Renal cortex interstitium (tissue), 11 donors: Measurements from ENCODE around the gene PCID2. TPM values are rescaled to one million over a fixed set of nuclear protein-coding genes. Genes with fewer than 3 reads are reported as not detected.

Source experiments
- DNase-seq, 11 donors: peaks; one replicate each; pipeline ENCODE4 v3.0.0-alpha.2; 2013; ENCODE audit warnings: low read depth in 9 of 11, low spot score in 4 of 11; ENCODE audit errors: extremely low read depth in 1 of 11
- polyA plus RNA-seq, 3 donors: library from polyadenylated mRNA; unstranded; fragments of 120-200 nt; gene quantifications; one replicate each; pipeline ENCODE4 v1.2.1, GENCODE V29; 2013; ENCODE audit not compliant: insufficient read length in 3 of 3

Gene PCID2
- polyA plus RNA-seq, 3 donors = 57.7 to 66.6 (median 58.3) TPM

DNA sequence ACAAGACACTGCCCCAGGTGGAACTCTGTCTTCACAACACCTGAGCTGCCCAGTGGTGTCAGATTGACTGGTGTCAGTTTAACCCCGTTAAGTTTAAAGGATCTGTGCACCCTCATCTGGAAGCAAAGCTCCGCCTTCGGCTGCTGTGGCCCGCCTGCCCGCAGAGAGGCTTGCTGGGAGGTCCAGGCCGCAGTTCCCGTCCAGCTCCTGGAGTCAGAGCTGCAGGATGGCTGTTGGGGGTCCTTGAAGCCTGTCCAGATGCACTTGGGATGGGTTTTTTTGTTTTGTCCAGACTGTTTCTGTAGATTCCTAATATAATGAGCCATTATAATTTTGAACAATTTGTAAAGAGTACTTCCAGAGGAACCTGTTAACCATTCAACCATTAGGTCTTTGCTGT lies 17.0 kb upstream of the PCID2 start:
- no peak for DNase-seq

DNA sequence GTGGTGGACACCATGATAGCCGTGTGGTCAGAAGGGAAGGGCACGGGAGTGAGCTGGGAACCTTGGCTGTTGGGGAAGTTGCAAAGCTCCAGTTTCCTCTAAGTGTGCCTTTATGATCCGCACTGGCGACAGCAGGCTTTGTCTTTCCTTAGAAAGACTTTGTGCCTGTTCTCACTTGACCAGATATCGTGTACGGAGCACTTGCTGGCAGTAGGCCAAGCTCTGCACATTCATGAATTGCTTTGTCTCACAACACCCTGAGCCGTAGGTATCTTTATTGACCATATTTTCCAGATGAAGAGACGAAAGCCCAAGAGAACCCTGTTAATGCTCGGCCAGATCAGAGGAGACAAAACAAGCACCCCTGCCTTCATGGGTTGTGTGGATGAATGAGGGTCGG lies 16.0 kb upstream of the PCID2 start:
- DNase-seq = no peak

DNA sequence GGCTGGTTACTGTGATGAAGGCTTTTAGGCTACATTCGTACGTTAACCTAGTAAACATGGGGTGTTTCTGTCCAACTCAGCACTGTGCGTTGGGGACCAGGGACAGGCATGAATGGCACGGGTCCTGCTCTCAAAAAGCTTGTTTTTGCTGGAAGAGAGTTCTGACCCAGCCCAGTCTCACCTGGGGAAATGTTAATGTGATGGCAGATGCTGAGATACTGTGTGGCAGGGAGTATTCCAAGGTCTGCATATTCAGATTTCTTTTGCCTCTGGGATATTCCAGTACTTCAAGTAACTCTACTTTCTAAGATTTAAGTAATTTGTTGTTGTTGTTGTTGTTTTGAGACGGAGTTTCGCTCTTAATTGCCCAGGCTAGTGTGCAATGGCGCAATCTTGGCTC lies 14.6 kb upstream of the PCID2 start:
- no peak for DNase-seq

DNA sequence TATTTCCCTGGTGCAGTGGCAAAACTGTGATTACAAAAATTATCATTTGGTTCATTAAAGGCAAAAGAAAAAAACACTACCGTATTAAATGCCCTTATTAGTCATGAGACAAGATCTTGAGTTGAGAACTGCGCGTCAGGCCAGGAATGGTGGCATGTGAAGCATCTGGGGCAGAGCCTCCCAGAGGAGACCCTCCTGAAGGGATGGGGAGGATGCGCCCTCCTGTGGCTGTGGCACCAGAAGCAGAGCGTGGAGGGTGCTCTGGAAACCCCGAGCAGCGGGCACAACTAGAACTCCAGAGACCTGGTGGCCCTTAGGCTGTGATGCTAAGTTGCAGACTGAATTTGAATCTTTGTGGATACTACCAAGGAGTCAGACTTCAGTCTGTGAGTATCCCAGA lies 12.4 kb upstream of the PCID2 start:
- DNase-seq = no peak

DNA sequence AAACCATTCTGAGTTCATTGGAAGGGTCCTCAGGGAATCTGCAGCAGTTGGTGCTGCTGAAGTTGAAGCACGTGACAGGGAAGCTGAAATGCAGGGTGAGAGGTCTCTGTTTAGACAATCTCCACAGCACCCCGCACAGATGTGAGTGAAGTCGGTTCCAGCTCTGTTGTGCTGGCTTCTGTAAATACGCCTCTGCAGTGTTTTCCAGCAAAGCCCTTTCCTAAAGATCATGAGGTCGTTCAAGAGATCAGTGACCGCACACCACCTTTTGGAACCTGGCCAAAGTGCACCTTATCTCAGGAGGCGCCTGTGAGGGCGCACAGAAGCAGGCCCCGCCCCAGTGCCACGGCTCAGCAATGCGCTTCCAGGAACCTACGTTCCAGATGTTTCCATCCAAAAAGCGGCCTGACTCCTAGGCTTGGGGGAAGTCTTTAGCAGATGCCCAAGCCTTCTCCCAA lies 11.7 kb upstream of the PCID2 start:
- no peak for DNase-seq

DNA sequence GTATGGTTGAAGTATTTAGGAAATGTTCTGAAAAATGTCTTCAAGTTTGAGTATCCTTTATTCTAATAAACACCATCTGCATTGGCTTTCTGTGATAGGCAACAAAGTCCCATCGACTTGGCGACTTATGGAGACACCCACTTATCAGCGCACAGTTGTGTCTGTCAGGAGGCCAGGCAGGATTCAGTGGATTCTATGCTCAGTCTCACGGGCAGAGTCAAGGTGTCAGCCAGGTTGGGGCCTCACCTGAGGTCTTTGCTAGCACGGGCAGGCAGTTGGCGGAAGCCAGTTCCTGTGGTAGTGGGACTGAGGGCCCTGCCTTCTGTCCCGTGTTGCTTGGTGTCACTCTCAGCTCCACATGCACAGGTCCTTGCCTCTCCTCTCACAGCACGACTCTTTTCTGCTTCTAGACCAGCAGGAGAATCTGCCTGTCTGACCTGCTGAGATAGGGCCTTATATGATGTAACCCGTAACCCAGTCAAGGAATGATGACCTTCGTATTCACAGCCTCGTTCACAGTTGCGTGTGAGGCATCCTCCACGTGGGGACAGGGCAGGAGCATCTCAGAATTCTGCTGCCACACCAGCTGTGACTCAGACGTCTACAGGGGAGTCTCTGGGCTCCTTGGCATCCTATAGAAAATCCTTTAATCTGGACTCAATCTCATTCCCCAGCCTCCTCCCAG lies 10.9 kb upstream of the PCID2 start:
- DNase-seq = no peak

DNA sequence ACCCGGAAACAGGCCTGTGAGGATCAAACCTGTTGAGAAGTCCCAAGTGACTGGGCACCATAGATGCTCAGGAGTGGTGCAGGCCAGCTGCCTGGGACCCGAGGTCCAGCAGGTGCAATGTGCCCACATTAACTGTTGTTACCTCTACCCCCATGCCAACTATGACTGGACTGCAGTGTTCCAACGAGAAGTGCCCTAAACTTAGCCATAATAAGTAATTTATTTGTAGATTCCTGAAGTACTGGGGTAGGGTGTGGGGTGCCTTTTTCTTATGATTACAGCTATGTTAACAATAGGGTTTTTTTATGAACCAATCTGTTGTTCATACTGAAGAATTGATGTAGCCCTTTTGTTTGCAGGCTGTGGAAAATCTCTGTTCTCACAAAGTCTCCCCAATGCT lies 10.1 kb upstream of the PCID2 start:
- no peak for DNase-seq

DNA sequence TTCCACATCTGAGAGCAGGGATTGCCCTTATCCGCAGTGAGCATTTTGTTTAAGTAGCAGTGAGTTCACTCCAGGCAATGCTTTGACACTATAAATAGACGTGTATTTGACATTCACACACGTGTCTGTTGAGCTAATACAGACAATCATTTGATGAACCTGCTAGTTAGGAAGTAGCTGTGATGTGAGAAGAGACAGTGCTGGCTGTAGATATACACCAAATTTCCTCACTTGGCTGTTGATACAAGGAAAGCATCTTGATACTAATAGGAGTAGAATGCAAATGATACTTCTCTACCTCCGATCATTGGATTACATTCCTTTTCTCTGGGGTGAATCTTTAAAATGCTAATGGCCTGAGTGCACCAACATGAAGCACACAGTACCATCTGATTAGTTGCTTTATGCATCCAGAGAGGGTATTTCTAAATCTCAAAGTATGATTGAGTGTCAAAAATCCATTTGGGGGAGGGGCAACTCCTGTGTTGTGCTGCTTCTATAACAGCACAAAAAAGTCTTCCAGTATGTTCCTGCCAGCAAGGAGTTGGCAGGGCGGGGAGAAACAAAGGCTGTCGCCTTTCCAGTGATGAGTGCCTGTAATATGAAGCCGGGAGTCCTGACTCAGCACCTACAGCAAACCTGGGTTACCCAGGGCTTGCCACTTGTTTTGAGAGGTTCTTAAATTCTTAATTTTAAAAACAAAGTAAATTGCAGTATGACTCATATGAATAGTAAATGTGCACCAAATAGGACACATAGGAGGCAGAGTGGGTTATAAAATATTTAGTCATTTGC lies 8.0 kb upstream of the PCID2 start:
- DNase-seq = peak in 4 of 11 donors; percentile 7 to 31 (median 23)

DNA sequence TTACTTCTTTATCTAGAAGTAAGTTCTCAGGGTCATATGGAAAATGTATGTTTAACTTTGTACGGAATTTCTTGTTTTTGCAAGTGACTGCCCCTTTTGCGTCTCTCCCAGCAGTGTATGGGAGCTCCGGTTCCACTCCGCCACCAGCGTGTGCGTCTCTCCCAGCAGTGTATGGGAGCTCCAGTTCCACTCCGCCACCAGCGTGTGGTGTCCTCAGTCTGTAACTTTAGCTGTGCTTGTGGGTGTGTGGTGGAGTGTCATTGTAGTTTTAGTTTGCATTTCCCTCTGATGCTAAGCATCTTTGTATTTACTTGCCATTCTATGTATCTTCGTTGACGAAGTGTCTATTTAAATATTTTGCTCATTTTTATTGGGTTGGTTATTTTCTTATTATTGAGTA lies 3.3 kb upstream of the PCID2 start:
- peak in 1 of 11 donors; percentile 9 for DNase-seq

DNA sequence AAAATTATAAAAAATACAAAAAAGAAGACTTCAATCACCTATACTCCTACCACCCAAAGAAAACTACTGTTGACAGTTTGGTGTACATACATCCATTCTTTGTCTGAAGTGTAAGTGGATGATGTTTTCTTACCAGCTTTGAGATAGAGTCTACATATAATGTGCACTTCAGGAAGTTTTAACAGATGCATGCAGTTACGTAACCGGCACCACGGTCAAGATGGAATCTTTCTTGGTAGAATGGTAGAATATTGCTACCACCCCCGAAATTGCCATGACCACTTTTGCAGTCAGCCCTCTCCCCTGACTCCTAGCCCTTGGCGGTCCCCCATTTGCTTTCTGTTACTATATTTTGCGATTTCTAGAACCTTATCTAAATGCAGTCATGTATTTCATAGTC lies 2.4 kb upstream of the PCID2 start:
- no peak for DNase-seq

DNA sequence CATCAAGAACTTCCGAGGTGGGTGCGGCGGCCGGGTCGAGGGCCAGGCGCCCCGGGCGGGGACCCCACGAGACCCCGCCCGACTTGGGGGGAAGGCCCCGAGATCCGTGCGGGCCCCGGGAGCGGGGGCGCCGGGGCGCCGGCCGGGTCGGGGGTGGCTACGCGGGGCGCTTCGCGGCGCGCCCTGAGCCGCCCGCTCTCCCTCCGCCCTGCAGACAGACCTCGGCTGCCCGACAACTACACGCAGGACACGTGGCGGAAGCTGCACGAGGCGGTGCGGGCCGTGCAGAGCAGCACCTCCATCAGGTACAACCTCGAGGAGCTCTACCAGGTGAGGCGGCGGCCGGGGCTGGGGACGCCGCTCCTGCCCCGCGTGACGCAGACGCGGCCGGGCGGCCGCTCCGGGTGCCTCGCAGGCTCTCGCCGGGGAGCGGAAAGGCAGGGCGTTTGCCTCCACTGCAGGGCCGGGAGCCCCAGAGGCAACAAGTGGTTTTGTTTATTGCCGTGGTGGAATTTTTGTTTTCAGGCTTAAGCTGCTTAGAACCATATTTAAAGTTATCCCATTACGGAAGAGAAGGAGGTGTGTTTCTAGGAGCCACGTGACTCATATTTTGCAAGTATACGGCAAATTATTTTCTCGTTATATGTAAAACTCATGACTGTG lies 1.4 kb upstream of the PCID2 start:
- DNase-seq = peak in 7 of 11 donors; percentile 19 to 38 (median 27)

DNA sequence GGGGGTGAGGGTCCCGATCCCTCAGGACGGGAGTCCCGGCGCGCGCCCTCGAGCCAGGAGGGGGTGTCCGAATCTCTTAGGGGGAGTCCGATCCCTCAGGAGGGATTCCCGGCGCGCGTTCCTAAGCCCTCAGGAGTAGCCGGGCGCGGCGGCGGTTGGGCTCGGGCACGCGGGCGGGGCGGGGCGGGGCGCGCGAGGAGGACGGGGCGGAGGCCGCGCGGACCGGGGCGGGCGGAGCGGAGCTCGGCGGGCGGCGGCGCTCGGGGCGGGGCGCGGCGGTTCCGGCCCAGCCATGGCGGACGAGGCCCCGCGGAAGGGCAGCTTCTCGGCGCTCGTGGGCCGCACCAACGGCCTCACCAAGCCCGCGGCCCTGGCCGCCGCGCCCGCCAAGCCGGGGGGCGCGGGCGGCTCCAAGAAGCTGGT lies 878 bp upstream of the PCID2 start, which contains the start of gene CUL4A:
TSS of gene CUL4A (plus strand) at position 278 of the 423 bp plus-strand sequence. CDS start at position 293, 15 bp downstream.
- DNase-seq = peak in 9 of 11 donors; percentile 33 to 77 (median 67)

DNA sequence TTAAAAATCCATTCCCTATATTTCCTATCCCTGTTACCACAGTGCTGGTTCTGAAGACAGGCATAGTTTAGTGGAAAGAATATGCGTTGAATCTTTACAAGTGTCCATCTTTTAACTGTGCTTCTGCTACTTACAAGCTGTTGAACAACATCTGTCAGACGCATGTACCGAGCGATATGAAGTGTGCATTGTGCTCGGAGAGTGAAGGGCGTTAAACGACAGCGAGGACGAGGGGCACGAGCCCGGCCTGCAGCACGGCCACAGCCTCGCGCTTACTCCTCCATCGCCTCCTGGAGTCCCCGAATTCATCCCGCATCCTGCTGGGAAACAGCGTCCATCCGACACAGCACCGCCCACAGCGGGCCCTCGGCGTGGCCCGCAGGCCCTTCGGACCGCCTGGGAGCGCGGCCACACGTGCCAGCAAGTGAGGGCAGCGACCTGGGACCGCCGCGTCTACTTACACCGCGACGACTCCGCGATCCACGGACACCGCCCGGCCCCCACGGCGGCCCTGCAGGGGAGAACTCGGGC lies 514 bp downstream of the PCID2 start:
- peak in 4 of 11 donors; percentile 11 to 35 (median 14) for DNase-seq

DNA sequence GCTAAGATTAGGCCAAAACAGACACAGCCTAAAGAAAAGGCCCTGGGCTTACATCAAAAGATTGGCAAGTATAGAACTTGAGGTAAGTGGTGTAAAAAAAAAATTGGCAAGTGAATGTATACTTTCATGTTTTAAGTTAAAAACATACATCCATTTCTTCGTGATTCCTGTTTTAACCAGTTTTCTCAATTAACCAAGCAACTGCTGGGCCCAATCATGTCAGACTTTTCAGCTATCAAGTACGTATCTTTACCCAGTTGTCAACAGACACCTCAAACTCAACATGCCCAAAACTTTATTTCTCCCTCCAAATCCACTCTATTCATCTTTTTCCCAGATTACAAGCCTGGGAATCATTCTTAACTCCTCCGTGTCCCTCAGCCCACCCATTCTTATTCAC lies 1.0 kb downstream of the PCID2 start:
- DNase-seq = no peak

DNA sequence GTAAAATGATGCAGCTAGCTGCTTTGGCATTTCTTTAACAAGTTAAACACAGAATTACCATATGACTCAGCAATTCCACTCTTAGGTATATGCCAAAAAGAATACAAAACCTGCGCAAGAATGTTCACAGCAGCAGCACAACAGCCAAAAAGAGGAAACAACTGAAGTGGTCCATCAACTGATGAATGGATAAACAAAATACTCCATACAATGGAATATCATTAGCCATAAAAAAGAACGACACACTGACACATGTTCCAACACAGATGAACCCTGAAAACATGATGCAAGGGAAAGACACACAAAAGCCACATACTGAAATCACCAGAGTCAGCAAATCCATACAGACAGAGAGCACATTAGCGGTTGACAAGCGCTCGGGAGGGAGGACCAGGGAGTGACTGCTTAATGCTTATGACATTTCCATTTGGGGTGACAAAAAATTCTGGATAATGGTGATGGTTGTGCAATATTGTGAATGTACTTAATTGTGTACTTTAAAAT lies 3.0 kb downstream of the PCID2 start:
- DNase-seq = no peak

DNA sequence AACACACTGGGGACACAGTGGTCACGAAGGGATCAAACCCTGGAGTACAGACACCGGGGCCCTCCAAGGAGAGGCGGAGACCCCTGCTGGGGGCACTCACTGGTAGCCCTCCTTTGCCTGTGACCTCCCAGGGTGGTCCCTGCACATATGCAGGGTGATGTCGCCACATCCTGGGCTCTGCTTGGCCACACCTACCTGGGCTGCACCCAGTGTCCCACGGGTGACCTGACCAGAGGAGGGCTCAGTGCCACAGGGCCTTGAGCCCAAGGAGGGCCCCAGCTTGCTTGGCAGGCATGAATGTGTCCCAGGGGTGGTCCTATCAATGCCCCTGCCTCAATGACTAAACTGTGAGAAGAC lies 4.1 kb downstream of the PCID2 start:
- DNase-seq = no peak

DNA sequence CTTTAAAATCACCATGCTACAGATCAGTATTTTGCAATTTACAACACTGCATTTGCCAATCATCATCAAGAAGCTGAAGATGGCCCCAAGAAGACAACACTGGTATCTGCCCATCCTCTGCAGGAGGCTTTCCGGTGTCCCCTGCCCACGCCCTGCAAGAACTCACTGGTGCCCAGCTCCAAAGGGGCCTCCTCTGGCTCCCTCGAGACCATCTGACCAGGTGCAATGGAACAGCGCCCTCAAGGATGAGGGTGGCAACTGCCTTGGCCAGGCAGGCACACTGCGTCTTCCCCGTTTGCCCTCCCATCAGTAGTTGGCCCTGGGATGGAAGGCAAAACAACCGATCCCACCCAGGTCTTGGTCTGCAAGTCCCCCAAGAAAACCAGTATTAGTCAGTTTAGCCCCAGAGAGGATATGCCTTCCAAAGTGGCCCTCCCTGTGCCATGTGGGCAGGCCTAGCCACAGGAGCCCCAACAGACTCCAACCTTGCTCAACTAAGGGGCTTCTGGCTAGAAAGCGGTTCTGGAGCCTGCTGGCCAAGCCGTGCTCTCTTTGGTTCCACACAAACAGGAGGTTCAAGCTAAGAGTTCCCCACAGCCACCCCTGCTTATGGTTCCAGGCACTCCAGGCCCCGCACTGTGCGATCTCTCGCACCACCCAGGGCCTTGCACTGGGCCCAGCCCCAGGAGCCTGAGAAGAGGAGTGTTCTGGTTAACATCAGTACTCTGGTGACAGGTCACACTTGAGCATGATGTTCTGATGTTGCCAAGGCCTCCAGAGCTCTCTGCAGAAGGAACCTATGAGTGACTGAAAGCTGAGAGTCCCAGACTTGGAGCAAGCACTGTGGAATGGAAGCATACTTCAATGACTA lies 4.7 kb downstream of the PCID2 start:
- DNase-seq = no peak

DNA sequence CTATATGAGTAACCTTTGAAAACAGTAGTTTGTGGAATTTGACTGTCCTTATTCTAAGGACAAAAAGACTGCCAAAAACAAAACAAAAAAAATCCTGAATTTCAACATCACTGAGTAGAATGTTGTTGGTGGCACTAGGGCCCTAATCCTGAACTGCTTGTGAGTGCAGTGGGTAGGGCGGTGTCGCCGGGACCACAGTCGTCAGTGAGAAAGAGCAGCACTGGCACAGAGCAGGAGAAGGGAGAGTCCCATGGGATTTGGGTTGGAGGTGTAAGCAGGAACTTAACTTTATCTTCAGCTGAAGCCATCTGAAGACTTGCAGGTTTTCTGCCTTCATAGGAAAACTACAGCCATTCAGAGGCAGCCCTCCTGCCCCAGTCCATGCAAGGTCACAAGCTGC lies 5.6 kb downstream of the PCID2 start:
- no peak for DNase-seq

DNA sequence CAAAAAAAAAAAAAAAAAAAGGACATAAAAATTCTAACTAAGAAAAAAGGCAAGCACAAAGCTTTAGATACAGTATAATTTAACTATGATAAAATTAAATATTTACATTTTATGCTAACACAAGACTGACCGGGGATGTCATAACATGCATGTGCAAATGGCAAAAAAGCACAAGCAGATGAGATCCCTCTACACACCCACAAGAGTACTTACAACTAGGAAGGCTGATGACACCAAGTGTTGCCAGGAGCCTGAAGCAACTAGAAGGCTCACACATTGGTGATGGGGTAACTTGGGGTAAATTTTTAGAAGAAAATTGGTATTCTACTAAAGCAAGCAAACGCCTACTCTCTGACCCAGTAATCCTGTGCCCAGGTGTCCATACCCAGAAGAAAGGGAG lies 6.7 kb downstream of the PCID2 start:
- no peak for DNase-seq
